Measurements from ENCODE around the gene GRAMD1A.

DNA sequence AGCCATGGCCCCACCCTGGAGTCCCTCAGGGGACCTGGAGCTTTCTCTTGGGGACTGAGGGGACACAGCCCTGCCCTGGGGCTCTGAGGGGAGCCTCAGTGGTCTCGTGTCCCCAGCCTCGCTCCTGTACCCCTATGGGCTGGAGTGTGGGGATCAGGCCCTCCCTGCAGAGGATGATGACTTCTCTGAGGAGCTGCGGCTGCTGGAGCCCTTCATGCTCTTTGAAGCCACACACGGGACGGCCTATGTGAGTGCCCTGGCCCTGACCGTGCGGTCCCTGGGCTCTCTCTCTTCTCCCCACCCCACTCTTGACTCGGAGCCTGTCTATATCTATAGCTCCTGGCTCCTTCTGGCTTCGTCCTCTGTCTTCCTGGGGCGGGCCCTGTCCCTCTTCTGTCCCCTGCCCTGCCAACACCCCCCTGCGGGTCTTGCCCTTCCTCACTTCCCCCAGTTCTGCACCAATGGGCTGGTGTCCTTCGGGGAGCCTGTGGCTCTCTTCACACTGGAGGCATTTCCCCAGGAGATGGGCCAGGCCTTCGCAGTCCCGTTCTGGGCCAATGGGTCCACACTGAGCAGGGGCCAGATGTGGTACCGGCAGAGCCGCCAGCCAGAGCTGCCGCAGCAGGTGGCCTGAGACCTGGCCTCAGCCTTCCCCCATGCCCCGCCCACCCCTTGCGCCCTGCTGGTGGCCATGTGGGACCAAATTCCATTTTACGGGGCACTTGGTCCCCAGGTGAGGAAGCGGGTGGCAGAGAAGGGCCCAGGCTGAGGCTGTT, 74.5 kb downstream of the GRAMD1A start:
- TF ChIP-seq, protein P1, sequence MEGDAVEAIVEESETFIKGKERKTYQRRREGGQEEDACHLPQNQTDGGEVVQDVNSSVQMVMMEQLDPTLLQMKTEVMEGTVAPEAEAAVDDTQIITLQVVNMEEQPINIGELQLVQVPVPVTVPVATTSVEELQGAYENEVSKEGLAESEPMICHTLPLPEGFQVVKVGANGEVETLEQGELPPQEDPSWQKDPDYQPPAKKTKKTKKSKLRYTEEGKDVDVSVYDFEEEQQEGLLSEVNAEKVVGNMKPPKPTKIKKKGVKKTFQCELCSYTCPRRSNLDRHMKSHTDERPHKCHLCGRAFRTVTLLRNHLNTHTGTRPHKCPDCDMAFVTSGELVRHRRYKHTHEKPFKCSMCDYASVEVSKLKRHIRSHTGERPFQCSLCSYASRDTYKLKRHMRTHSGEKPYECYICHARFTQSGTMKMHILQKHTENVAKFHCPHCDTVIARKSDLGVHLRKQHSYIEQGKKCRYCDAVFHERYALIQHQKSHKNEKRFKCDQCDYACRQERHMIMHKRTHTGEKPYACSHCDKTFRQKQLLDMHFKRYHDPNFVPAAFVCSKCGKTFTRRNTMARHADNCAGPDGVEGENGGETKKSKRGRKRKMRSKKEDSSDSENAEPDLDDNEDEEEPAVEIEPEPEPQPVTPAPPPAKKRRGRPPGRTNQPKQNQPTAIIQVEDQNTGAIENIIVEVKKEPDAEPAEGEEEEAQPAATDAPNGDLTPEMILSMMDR (IDR thresholded peaks at IDR 0.05) = no peak
- TF ChIP-seq ZFX (IDR thresholded peaks at IDR 0.05; ENCODE audit: borderline replicate concordance) = no peak

Data from 22Rv1 (cell line).